ENCODE data around the gene HMCN1.

The HMCN1 gene

GRCh38 chr1:185721553-185721952, 12.6 kb upstream of the HMCN1 start:
- Histone ChIP-seq H3K4me3 (ENCODE audit: low read depth, low read length, poor library complexity, severe bottlenecking) (no peak overlapping the region), H4K20me1 (ENCODE audit: insufficient read depth, low read length) (no peaks in the 10 kb centered on the region), H3K4me1 (ENCODE audit: insufficient read depth, low read length, severe bottlenecking) (no peaks in the 10 kb centered on the region), H3F3A (ENCODE audit: insufficient read depth, low read length) (no peaks in the 10 kb centered on the region), H3K9me3 (ENCODE audit: low read length) (no peaks in the 10 kb centered on the region), H3K79me2 (ENCODE audit: insufficient read depth, low read length) (no peaks in the 10 kb centered on the region), H3K36me3 (ENCODE audit: insufficient read depth, low read length) (no peaks in the 10 kb centered on the region), H2AFZ (ENCODE audit: low read length) (no peak overlapping the region), H3K27ac (ENCODE audit: low read depth, low read length, poor library complexity, severe bottlenecking) (no peak overlapping the region), H3K9ac (ENCODE audit: low read length) (no peak overlapping the region), H3K4me2 (ENCODE audit: low read length) (no peak overlapping the region), H3K27me3 (ENCODE audit: insufficient read depth, low read length) (no peaks in the 10 kb centered on the region), H3K9me2 (ENCODE audit: low read depth, low read length) (no peaks in the 10 kb centered on the region)
- TF ChIP-seq EZH2 (IDR thresholded peaks at IDR 0.05; ENCODE audit: borderline replicate concordance, low read length), result no peak
- TF ChIP-seq, protein P1, sequence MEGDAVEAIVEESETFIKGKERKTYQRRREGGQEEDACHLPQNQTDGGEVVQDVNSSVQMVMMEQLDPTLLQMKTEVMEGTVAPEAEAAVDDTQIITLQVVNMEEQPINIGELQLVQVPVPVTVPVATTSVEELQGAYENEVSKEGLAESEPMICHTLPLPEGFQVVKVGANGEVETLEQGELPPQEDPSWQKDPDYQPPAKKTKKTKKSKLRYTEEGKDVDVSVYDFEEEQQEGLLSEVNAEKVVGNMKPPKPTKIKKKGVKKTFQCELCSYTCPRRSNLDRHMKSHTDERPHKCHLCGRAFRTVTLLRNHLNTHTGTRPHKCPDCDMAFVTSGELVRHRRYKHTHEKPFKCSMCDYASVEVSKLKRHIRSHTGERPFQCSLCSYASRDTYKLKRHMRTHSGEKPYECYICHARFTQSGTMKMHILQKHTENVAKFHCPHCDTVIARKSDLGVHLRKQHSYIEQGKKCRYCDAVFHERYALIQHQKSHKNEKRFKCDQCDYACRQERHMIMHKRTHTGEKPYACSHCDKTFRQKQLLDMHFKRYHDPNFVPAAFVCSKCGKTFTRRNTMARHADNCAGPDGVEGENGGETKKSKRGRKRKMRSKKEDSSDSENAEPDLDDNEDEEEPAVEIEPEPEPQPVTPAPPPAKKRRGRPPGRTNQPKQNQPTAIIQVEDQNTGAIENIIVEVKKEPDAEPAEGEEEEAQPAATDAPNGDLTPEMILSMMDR (IDR thresholded peaks at IDR 0.05; ENCODE audit: low read length), result no peak

- no peak overlapping the region for H2AFZ ChIP-seq (ENCODE audit: low read length)
- no peaks in the 10 kb centered on the region for H3K4me1 ChIP-seq (ENCODE audit: insufficient read depth, low read length, severe bottlenecking)
- H3K9me3 ChIP-seq (ENCODE audit: low read length), result no peaks in the 10 kb centered on the region
- no peaks in the 10 kb centered on the region for H3F3A ChIP-seq (ENCODE audit: insufficient read depth, low read length)
- H3K4me2 ChIP-seq (ENCODE audit: low read length), result no peak overlapping the region
- no peaks in the 10 kb centered on the region for H3K79me2 ChIP-seq (ENCODE audit: insufficient read depth, low read length)
- no peaks in the 10 kb centered on the region for H4K20me1 ChIP-seq (ENCODE audit: insufficient read depth, low read length)
- H3K4me3 ChIP-seq (ENCODE audit: low read depth, low read length, poor library complexity, severe bottlenecking), result no peak overlapping the region
- no peaks in the 10 kb centered on the region for H3K9me2 ChIP-seq (ENCODE audit: low read depth, low read length)
- no peaks in the 10 kb centered on the region for H3K36me3 ChIP-seq (ENCODE audit: insufficient read depth, low read length)
- no peak overlapping the region for H3K27ac ChIP-seq (ENCODE audit: low read depth, low read length, poor library complexity, severe bottlenecking)
- no peak overlapping the region for H3K9ac ChIP-seq (ENCODE audit: low read length)
- TF ChIP-seq, protein P1 (IDR thresholded peaks at IDR 0.05; ENCODE audit: low read length), result no peak
- TF ChIP-seq EZH2 (IDR thresholded peaks at IDR 0.05; ENCODE audit: borderline replicate concordance, low read length), result no peak
- H3K27me3 ChIP-seq (ENCODE audit: insufficient read depth, low read length), result no peaks in the 10 kb centered on the region
Measured at GRCh38 chr1:185722098-185722497, 12.1 kb upstream of the HMCN1 start.

DNA sequence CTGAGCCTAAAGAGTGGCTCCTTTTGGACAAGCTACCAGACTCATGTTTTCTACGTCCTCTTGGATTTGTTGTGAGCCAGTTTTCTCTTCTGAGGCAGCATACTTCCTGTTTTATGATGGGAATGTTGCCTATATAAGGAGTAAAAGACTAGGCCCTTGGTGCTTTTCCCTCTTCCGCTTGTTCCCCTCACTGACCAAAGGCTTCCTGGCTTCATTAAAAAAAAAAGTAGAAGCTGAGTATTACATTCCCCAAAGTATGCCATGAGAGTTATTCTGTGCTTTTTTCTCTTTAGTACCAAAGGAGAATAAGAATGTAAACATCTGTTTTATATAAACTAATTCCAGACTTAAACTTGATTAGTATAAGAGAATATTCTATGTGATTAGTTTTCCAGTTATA, 6.5 kb upstream of the HMCN1 start:
- Histone ChIP-seq H2AFZ (ENCODE audit: low read length) (no peak overlapping the region), H4K20me1 (ENCODE audit: insufficient read depth, low read length) (no peaks in the 10 kb centered on the region), H3F3A (ENCODE audit: insufficient read depth, low read length) (no peaks in the 10 kb centered on the region), H3K9ac (ENCODE audit: low read length) (no peak overlapping the region), H3K4me1 (ENCODE audit: insufficient read depth, low read length, severe bottlenecking) (no peaks in the 10 kb centered on the region), H3K9me2 (ENCODE audit: low read depth, low read length) (no peaks in the 10 kb centered on the region), H3K79me2 (ENCODE audit: insufficient read depth, low read length) (no peaks in the 10 kb centered on the region), H3K27me3 (ENCODE audit: insufficient read depth, low read length) (no peaks in the 10 kb centered on the region), H3K27ac (ENCODE audit: low read depth, low read length, poor library complexity, severe bottlenecking) (no peak overlapping the region), H3K4me3 (ENCODE audit: low read depth, low read length, poor library complexity, severe bottlenecking) (no peak overlapping the region), H3K9me3 (ENCODE audit: low read length) (no peaks in the 10 kb centered on the region), H3K4me2 (ENCODE audit: low read length) (no peak overlapping the region), H3K36me3 (ENCODE audit: insufficient read depth, low read length) (no peaks in the 10 kb centered on the region)
- TF ChIP-seq, protein P1 (IDR thresholded peaks at IDR 0.05; ENCODE audit: low read length), result no peak
- no peak for TF ChIP-seq EZH2 (IDR thresholded peaks at IDR 0.05; ENCODE audit: borderline replicate concordance, low read length)
